Measurements from ENCODE around the gene CAMK1D.
A peak's percentile ranks its signal among the peaks of the same experiment; 100 is the strongest.
"Not testable (repeated sequence)": the region's sequence is repeated elsewhere in the genome, so short reads cannot be mapped to it uniquely, and the experiment has no call there.

The CAMK1D gene

DNA sequence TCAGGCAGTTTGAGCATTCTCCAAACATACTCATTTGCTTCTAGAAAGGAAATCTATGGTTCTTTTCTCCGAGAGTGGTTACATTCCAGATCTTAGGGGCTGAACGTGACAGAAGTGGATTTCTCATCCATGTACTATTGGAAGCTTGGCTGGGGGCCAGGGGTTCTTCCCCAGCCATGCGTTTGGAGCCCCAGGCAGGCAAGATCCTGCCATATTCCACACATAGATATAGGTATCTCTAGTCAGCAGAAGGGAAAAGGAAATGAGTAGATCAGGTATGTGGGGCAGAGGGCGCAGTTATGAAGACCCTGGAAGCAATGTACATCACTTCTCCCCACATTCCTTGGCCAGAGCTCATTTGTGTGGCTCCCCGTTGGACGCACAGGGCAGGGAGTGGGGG is 352.3 kb downstream of the CAMK1D start:
- DNase-seq (ENCODE audit: low spot score): no peak

DNA sequence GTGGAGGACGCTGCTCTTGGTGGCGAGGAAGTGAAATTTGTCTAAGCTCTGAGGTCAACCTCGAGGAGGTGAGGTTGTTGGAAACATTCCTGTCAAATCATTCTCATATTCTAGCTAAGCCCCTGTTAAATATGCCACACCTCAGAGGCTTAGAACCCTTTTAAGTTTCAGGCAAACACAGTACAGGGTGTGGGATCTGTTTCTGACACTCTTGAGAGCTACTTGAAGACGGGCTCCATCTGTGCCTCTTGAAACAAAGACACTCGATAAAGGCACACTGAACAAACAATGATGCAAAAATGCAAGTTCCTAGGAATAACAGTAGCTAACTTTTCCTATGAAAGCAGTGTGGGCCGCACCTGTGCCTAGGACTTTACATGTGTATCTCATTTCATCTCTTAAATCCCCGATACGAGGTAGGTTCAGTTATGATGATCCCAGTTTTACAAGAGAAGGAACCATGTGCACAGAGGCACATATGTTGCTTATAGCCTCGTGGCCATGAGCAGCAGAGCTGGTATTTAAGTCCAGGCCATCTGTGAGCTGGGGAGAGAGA is 352.9 kb downstream of the CAMK1D start:
- no peak for DNase-seq (ENCODE audit: low spot score)

DNA sequence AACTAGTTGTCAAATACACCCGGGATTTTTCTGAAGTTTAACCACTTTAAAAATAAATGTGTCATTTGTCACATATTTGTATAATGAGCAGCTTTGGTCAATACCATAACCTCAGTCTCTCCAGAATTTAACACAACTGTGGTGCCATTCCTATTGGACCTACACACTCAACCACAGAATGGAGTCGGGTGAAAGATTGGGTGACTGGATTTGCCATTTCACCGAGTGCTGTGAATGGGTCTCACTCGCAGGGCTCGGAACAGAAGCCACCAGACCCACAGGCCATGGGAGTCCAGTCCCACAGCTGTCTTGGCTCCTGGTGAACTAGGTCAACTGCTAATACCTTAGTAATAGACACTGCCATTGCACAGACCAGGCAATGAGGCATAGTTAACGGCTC is 353.8 kb downstream of the CAMK1D start:
- DNase-seq (ENCODE audit: low spot score): no peak

DNA sequence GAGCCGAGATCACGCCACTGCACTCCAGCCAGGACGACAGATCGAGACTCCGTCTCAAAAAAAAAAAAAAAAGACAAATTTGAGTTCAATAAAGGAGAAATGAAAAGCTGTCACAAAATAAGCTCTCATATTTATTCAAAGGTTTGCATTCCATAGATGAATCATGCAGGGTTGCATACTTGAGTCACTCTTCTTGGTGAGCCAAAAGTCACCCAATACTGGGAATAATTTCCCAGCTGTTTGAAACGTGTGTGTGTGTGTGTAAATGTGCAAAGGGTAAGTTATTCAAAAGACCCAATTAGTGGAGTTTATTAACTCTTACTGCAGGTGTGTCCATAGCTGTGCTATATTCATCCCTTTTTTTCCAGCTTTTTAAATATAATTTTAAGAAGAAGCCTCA is 354.5 kb downstream of the CAMK1D start:
- no peak for DNase-seq (ENCODE audit: low spot score)

DNA sequence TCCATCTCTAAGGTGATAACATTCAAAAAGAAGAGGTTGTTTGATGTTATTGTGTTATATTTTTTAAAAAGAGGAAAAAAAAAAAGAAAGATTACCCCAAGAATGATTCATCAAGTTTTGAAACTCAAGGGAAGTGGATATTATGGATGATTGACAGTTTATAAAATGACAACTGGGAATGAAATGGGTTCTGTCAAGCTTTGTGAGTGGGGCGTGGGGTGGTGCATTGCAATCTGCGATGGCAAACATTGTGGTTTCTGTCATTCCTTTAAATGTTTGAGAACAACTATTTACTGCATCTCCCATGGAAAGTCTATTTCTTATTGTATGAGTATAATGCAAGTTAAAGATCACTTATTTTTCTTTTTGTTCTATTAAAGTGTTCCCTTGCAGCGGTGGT is 355.1 kb downstream of the CAMK1D start:
- no peak for DNase-seq (ENCODE audit: low spot score)

DNA sequence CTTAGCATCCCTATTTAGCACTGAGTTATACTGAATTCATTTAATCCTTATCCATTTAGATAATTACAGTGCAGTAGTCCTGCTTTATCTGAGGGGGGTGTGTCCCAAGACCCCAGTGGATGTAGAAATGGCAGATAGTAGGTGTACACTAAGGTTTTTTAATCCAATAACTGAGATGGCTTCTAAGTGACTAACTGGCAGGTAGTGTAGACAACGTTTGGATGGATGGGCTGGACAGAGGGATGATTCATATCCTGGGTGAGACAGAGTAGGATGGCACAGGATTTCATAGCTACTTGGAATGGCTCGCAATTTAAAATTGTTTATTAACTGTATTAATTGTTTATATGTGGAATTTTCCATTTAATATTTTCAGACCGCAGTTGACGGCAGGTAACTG is 356.6 kb downstream of the CAMK1D start:
- DNase-seq (ENCODE audit: low spot score): no peak

DNA sequence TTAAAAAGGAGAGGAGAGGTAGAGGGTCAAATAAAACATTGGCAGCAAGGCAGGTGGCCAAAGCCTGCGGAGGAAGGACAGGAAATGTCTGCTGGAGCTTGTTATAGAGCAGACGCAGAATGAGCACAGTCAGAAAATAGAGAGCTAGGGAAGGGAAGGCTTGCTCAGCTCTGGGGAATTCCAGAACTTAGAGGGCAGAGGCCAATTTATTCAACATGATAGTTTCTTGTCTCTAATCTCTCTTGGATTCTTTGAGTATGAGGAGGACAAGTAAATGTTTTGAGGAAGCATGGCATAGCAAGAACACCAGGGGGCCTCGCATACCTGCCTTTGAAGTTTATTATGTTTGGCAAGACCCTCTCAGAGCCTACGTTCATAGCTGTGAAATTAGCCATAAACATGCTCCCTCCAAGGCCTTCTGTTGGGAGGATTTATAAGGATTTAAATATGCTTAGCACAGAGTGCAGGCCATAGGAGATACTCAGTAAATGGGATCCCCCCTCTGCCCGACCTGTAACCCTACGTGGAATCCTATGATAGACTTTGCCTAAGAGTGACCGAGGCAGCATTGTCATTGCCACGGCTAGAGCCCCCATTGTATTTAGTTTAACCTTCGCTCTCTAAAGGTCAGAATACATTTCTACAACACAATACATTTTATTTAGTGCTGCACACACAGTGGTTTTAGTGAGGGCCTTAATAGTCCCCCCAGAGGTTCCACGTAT is 358.3 kb downstream of the CAMK1D start:
- DNase-seq (ENCODE audit: low spot score): no peak

DNA sequence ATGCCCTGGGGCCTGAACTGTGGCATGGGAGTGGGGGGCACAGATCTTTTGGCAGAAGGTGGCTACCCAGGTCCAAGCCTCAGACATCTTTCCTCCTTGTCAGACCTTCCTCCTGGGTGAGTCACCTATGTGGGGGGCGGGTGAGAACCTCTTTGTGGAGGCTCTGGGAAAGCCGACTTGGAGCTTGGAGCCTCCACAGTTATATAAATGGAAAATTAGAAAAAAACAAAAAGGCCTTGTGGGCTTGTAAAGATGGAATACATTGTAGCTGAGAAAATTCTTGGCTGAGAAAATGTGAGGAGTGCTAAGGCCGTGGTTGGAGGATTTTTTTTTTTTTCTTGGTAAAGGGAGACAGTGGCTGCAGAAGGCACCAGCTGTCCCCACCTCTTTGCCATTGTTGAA is 359.7 kb downstream of the CAMK1D start:
- DNase-seq (ENCODE audit: low spot score): no peak

DNA sequence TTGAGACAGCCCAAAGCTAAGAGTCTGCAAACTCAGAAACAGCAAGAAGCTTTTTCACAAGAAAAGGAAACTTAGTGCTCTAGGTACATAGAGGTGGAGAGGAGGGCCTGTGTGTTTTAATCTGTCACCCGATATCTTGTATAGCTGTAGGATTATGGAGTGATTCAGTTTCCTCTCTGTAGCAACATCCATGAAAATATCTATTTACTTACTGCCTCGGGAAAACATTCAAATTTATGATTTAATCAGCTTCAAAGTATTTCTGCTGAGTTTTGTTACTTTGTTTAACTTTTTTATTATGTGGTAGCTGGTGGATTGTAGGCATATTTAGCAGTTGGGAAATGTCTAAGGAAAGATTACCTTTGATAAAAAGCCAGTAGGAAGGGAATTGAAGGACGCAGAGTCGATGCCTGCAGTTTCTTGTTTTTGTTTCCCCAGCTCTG is 360.2 kb downstream of the CAMK1D start:
- DNase-seq (ENCODE audit: low spot score): no peak

DNA sequence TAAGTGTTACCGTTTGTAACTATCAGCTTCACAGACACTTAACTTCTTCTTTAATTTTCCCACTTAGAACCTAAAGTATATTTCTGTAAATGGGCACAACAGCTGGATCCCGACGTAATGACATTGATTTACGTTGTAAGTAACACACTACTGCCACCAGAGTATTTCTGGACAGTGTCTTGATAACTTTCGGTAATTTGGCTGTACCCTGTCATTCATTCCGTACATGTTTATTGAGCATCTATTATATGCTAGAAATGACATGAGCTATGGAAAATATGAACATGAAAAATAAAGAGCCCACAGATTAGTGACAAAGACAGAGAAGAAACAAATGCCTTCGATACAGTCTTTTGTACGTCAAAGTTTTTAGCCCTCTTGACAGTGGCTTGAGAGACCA is 360.8 kb downstream of the CAMK1D start:
- no peak for DNase-seq (ENCODE audit: low spot score)

DNA sequence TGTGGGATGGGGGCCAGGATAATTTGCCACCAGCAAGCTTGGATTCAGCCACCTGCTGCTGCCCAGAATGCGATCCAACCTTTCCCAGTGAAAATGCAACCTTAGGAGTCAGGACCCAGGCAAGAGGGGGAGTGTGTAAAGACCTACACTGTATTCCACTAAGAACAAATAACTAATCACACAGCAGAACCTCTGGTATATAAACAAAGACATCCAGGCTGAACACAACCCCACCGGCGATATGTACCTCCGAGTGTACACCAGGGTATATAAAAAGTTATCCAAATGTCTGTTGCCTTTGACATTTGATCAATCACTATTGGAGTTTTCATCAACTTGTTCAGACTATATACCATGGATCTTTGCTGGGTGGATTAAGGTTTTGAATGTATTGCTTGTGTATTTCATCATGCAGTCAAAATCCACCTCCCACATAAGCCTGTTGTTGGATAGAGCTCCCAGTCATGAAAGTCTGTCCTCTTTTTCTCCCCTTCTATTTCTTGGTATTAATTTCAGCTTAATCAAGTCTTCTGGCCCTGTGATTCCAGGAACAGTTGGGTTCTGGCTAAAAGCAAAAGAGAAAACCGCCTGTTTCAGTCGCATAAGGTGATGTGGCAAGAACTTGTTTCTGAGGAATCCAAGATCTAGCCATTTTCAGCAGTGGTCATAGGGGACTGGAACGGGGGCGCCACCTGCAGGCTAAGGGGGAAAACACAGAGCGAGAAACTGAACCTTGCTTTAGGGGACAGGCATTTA is 361.4 kb downstream of the CAMK1D start:
- DNase-seq (ENCODE audit: low spot score): peak; percentile 33

DNA sequence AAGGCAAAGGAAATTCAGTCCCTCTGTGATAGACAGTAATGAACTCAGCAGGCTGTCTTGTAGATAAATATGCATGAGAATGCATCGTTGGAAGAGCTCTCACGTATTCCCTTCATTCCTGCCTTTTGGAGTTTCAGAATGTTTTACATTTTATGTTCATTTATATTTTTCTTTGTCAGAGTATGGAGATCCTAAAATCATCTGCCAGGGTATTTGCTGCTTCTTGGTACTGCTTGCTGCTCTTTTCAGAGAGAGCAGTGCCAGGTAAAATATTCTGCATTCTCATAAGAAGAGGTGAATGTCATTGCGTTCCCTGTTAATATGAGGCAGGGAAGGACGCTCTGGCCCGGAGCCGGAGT is 362.0 kb downstream of the CAMK1D start:
- no peak for DNase-seq (ENCODE audit: low spot score)

DNA sequence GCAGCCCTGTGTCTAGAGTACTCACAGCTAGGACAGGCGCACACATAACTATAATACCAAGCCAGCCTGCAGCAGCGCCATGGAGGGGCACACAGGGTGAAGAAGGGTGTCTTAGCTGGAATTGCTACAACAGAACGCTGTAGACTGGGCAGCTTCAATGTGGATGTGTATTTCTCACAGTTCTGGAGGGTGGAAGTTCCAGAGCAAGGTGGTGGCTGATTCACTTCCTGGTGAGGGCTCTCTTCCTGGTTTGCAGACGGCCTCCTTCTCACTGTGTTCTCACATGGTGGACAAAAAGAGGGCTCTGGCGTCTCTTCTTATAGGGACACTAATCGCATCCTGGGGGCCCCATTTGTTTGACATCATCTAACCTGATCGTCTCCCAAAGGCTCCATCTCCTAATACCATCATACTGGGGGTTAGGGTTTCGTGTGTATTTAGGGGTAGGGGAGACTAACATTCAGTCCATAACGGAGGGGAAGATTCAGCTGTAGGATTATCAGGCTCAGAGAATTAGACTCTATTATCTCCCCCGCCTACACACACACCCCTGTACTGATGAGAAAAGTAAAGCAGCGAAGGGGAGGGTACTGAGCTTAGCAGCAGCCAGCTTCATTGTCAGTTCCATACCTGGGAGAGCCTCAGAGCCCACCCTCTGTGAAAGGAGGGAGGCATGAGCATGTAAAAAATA is 363.1 kb downstream of the CAMK1D start:
- DNase-seq (ENCODE audit: low spot score): no peak

DNA sequence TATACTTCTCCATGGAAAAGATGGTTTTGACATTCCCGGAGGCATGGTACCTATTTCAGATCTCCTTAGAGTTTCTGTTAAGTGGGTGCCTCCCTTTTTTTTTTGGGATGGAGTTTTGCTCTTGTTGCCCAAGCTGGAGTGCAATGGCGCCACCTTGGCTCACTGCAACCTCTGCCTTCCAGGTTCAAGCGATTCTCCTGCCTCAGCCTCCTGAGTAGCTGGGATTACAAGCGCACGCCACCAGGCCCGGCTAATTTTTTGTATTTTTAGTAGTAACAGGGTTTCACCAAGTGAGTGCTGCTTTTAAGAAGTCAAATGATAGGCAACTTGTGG is 363.6 kb downstream of the CAMK1D start:
- DNase-seq (ENCODE audit: low spot score): not testable (repeated sequence)

DNA sequence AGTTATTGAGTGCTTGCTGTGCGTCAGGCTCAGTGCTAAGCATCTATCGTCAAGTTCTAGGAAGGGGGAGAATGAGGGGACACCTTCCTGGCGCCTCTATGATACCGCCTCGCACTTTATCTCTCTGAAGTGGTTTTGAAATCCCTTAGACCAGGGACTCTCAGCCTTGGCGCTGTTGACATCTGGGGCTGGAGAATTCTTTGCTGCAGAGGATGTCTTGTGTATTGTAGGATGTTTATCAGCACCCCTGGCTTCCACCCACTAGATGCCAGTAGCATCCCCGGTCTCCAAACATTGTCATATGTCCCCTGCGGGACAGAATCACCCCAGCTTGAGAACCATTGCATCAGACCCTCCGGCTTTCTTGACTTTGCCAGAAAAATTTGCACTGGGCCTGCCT is 366.7 kb downstream of the CAMK1D start:
- DNase-seq (ENCODE audit: low spot score): no peak

DNA sequence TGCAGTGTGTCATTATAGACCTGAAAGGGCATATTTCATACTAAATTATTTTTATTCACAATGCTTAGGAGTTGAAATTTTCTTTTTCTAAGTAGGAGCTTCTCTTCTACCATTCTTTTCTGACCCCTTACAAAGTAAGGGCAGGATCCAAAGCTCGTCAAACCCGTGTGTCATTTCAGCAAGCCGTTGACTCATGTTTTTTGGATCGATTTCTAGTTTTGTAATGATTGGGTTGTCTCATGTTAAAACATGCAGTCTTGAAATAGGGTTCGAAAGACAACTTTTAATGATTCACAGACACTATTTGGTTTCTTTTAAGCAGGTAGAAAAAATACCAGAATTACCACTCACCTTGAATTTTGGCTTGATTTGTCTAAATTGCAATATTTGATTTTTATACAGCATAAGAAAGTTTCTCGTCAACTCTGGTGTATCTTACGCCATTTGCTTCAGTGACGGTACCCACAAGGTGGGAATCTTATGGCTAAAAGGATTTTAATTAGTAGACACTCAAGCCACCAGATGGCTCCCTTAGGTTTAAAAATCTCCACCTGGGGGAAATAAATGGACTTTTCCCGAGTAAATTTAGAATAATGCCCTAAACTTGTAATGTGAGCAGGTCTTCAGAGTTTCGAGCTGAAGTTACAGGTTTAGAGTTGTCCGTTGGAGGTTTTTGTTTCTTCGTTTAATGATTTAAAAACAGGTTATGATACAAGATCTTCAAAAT is 368.8 kb downstream of the CAMK1D start:
- DNase-seq (ENCODE audit: low spot score): no peak

DNA sequence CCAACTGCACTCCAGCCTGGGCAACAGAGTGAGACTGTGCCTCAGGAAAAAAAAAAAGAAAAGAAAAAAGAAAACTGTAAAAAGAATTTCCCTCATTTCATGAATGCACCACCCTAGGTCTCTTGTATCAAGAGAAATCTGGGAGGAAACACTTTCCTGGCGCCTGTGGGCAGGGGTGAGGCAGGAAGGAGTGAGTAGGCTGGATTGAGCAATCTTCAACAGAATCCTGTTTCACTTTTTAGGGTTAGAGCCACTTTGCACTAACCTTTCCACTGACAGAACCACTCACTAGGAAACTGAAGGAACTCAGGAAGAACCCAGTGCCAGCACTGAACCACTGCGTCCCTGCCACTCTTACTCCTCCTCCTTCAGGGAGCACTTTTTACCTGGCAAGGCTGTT is 370.0 kb downstream of the CAMK1D start:
- no peak for DNase-seq (ENCODE audit: low spot score)

DNA sequence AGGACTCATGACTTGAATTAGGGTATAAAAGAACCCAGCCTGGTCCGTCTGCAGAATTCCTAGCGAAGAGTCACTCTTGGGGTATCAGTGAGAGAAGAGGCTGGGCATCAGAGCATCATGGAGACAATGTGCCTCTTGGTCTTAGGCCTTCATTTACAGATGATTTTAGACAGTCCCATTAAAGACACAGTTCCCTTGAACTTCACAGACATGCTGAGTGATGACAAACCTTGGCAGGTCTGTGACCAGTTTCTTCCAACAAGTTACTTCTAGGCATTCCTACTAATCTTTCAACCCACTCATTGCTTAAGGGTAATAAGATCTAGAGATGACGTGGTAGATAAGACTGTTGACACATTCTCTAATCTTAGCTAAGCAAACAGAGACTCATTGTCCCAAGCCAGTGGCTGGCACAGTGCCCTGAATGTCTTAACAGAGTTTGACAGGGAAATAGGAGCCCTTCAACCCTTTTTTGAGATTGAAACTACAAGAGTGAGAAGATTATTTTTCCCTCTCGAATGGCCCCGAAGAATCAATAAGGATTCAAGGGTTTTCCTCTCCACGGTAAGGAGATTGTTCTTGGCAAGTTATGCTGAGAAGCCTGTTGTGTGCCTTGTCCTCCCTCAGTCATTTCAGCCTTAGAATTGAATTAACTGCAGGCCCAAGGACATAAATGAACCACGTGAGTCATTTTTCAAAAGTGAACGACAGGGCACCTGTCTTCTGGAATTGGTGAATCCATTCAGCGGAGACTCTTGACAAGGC is 371.1 kb downstream of the CAMK1D start:
- DNase-seq (ENCODE audit: low spot score): no peak

DNA sequence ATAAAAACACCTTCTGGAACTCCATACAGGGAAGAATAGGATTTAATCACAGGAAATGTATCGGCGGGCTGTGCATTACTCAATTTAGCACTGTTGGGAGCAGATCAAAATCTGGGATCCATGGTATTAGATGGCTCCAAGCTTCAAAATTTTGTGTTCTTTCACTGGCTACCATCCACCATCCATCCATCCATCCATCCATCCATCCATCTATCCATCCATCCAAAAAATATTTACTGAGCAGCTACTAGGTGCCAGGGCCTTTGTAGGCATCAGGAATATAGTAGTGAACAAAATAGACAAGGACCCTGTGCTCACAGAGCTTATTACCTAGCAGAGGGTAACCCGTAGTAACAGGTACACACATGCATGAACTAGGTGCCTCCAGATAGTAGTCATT is 372.0 kb downstream of the CAMK1D start:
- no peak for DNase-seq (ENCODE audit: low spot score)

DNA sequence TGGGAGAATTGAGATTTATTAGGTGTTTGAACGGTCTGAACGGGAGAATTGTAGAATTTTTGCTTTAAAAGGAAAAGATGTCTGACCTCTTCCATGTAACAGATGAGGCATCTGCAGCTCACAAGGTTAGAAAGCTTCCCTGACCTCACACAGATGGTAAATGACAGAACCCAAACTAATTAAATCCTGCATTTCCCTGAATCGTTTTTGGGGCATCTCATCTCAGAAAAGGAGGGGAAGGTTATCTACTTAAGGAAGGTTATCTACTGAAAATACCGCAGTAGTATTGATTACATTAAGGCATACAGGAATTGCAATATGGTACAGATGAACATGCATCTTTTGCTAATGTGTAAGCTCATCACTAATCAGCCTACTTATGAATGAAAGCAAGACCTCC is 373.9 kb downstream of the CAMK1D start:
- DNase-seq (ENCODE audit: low spot score): no peak

DNA sequence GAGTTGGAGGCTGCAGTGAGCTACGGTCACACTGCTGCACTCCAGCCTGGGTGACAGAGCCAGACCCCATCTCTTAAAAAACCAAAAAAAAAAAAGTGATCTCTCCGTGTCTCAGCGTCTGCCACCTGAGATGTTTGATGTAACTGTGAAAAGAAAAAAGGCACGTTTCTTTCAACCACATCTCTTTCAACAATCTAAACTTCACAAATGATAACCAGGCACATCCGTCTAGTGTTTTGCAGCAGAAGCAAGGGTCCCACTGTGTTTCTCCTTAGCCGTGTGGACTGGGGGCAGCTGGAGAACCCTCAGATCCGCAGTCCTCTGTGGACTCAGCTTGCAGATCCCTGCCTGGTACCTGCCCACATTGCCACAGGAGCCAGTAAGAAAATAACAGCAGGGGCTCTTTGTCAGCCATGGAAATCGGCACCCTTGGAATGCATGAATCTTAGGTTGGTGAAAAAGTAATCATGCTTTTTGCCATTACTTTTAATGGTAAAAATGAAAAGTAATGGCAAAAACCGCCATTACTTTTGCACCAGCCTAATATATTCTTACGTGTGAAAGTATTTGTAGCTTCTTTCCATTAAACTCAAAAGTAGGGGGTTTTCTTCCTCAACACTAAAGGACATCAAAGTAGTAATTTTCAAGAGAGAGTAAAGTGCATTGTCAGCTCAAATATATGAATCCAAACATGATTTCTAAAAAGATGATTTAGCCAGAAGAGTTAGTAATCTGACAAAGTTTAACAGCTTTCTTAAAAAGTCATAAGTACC is 375.6 kb downstream of the CAMK1D start:
- no peak for DNase-seq (ENCODE audit: low spot score)

All from HuH-7.5 (cell line).